HFFc6 (cell line): Measurements from ENCODE around the gene HRG. TPM values are rescaled to one million over a fixed set of nuclear protein-coding genes. Genes with fewer than 3 reads are reported as not detected.
"Not testable (repeated sequence)": the region's sequence is repeated elsewhere in the genome, so short reads cannot be mapped to it uniquely, and the experiment has no call there.

Experiments used
- DNase-seq: peaks from one replicate; pipeline ENCODE4 v3.0.0-alpha.2; 2018
- H3K27ac Mint-ChIP-seq: 2 replicates; pipeline ENCODE4 v1.8.0; 2020; ENCODE audit warnings: mild to moderate bottlenecking, mixed read lengths
- H3K27me3 Mint-ChIP-seq: 2 replicates; pipeline ENCODE4 v1.8.0; 2021; ENCODE audit warnings: mild to moderate bottlenecking, moderate library complexity, mixed read lengths; ENCODE audit not compliant: insufficient read depth
- H3K36me3 Mint-ChIP-seq: 2 replicates; pipeline ENCODE4 v1.8.0; 2021; ENCODE audit warnings: low read depth, mixed read lengths
- H3K4me1 Mint-ChIP-seq: 2 replicates; pipeline ENCODE4 v1.8.0; 2020; ENCODE audit warnings: low read depth, mixed read lengths
- H3K4me3 Mint-ChIP-seq: 2 replicates; pipeline ENCODE4 v1.8.0; 2020; ENCODE audit warnings: mild to moderate bottlenecking, moderate library complexity, mixed read lengths
- H3K9me3 Mint-ChIP-seq: 2 replicates; pipeline ENCODE4 v1.8.0; 2020; ENCODE audit warnings: mild to moderate bottlenecking, mixed read lengths
- total RNA-seq, 6 experiments: library from RNA; stranded (reverse); fragmentation: NEBNext Ultra II Directional; extraction: Animal tissue kit (Norgen Biotek cat#: 25700); gene quantifications; 2 replicates in 1 of 6; 3 replicates in 5 of 6; pipeline ENCODE4 v1.2.3, GENCODE V29; 2021
- TF ChIP-seq, protein P1 (sequence below): fragments of 200-600 bp; sonication (generic); IDR thresholded peaks from 2 replicates; pipeline ENCODE4 v1.5.0; 2021; ENCODE audit warnings: antibody characterized with exemption, mild to moderate bottlenecking

HRG gene
- total RNA-seq, 6 experiments from 2014 or later, result not detected

GRCh38 chr3:186708983-186709679, 43.3 kb downstream of the HRG start:
- H3K4me3 Mint-ChIP-seq, result no peak overlapping the region
- peaks cover 27% of the 10 kb centered on the region for H3K27me3 Mint-ChIP-seq
- TF ChIP-seq, protein P1, sequence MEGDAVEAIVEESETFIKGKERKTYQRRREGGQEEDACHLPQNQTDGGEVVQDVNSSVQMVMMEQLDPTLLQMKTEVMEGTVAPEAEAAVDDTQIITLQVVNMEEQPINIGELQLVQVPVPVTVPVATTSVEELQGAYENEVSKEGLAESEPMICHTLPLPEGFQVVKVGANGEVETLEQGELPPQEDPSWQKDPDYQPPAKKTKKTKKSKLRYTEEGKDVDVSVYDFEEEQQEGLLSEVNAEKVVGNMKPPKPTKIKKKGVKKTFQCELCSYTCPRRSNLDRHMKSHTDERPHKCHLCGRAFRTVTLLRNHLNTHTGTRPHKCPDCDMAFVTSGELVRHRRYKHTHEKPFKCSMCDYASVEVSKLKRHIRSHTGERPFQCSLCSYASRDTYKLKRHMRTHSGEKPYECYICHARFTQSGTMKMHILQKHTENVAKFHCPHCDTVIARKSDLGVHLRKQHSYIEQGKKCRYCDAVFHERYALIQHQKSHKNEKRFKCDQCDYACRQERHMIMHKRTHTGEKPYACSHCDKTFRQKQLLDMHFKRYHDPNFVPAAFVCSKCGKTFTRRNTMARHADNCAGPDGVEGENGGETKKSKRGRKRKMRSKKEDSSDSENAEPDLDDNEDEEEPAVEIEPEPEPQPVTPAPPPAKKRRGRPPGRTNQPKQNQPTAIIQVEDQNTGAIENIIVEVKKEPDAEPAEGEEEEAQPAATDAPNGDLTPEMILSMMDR, result no peak
- H3K27ac Mint-ChIP-seq, result no peak overlapping the region
- H3K9me3 Mint-ChIP-seq, result no peaks in the 10 kb centered on the region
- H3K4me1 Mint-ChIP-seq, result no peaks in the 10 kb centered on the region
- no peaks in the 10 kb centered on the region for H3K36me3 Mint-ChIP-seq
- no peak for DNase-seq

- DNase-seq, H3K27ac Mint-ChIP-seq, H3K4me3 Mint-ChIP-seq, H3K36me3 Mint-ChIP-seq, H3K9me3 Mint-ChIP-seq, H3K4me1 Mint-ChIP-seq: not testable (repeated sequence)
- peaks cover 25% of the 10 kb centered on the region for H3K27me3 Mint-ChIP-seq
These were observed 44.9 kb downstream of the HRG start for GRCh38 chr3:186710694-186711093.

DNA sequence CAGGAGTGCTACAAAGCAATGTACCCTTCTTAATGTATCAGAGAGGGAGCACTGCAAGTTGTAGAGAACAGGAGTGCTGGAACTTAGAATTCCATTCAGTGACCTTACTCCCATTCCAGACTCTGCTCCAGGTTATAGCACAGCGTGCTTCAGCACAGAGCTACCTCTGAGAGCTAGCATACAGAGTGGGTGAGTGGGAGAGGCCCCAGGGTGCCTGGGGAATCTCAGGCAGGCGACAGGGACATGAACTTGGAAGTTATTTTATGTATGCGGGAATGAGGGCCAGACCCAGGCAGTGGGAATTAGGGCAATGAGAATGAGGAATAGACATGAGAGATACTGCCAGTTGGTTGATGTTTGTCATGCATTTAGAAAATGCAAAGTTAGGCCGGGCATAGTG, 47.7 kb downstream of the HRG start:
- Mint-ChIP-seq H3K27me3 (peaks cover 25% of the 10 kb centered on the region), H3K27ac (no peak overlapping the region), H3K9me3 (no peaks in the 10 kb centered on the region), H3K4me1 (no peaks in the 10 kb centered on the region), H3K4me3 (no peak overlapping the region), H3K36me3 (no peaks in the 10 kb centered on the region)
- TF ChIP-seq, protein P1, result no peak
- no peak for DNase-seq

DNA sequence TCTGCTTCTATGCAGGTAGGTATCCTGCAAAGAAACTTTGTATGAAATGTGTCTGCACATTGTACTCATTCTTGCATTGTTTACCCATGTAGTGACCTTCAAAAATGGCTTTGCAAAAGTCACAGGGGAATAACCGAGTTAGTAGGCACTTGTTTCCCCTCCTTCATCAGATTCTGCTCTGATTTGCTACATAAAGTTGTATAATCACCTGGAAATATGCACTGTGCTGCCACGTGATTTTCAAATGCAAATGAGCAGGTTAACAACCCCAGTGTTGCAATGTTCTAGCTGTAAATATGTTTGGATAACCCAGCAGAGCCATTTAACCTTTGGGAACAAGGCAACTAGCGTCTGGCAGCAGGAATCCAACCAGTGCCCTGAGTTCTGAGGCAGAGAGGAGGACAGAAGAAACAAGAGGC, 51.2 kb downstream of the HRG start, which contains the start of gene KNG1:
Gene KNG1, plus strand, starts transcription at position 321 of the 419 bp plus-strand sequence. CDS start 184 bp downstream, outside the sequence.
- TF ChIP-seq, protein P1, result no peak
- no peak for DNase-seq
- Mint-ChIP-seq H3K36me3 (no peaks in the 10 kb centered on the region), H3K9me3 (no peaks in the 10 kb centered on the region), H3K27me3 (peaks cover 7% of the 10 kb centered on the region), H3K4me1 (no peaks in the 10 kb centered on the region), H3K27ac (no peak within 1 kb of the TSS), H3K4me3 (no peak within 1 kb of the TSS)

DNA sequence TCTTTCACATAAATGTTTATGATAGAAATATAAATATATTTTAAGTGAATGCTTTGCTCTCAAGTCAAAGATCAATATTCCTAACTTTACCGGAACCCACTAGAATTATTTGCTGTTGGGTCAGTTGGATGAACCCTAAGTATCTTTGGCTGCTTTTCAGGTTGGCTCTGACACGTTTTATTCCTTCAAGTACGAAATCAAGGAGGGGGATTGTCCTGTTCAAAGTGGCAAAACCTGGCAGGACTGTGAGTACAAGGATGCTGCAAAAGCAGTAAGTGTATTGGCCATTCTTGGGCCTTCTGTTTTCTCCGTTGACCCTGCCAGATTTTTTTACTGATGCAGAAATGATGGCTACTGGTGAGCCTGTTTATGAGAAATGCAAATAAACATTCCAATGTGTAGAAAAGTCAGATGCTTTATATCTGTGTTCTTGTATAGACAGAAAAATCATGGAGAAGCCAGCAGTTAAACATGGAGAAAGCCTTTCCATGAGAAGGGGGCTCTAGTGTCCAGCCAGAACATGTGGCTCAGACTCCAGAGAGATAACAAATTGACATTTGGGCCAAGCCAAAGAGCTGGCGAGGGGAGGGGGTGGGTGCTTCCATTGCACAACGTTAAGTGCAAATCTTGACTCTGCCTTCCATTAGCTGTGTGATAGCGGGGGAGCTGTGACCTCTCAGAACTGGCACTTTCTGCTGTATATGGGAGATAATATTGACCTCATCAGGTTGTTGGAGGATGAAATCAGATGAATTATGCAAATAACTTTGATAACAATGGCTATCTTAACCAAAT, 54.3 kb downstream of the HRG start:
- Mint-ChIP-seq H3K9me3 (no peaks in the 10 kb centered on the region), H3K4me3 (no peak overlapping the region)

More for the DNA sequence above, 54.3 kb downstream of the HRG start:
- no peaks in the 10 kb centered on the region for H3K36me3 Mint-ChIP-seq
- H3K27ac Mint-ChIP-seq, result no peak overlapping the region
- TF ChIP-seq, protein P1, result no peak
- H3K4me1 Mint-ChIP-seq, result peaks cover 6% of the 10 kb centered on the region; the same call in 1 of the 2 replicates
- no peak for DNase-seq
- H3K27me3 Mint-ChIP-seq, result peaks cover 2% of the 10 kb centered on the region; the same call in 1 of the 2 replicates
